ENCODE data around the gene KRTAP5-7.

Gene KRTAP5-7

GRCh38 chr11:71495286-71496230 lies 31.5 kb upstream of the KRTAP5-7 start:
- DNase-seq (ENCODE audit: low spot score), result no peak

- no peak for DNase-seq (ENCODE audit: low spot score)
Measured at GRCh38 chr11:71496421-71496820, 30.6 kb upstream of the KRTAP5-7 start.

GRCh38 chr11:71498091-71498490 lies 29.0 kb upstream of the KRTAP5-7 start:
- no peak for DNase-seq (ENCODE audit: low spot score)

- DNase-seq (ENCODE audit: low spot score), result no peak
Measured at GRCh38 chr11:71499125-71499524, 27.9 kb upstream of the KRTAP5-7 start.

GRCh38 chr11:71499546-71499945 lies 27.5 kb upstream of the KRTAP5-7 start:
- DNase-seq (ENCODE audit: low spot score), result no peak

- no peak for DNase-seq (ENCODE audit: low spot score)
Measured at GRCh38 chr11:71500601-71501021, 26.5 kb upstream of the KRTAP5-7 start.

- DNase-seq (ENCODE audit: low spot score), result no peak
Measured at GRCh38 chr11:71501071-71501985, 25.7 kb upstream of the KRTAP5-7 start.

GRCh38 chr11:71502026-71502425 lies 25.0 kb upstream of the KRTAP5-7 start:
- no peak for DNase-seq (ENCODE audit: low spot score)

- no peak for DNase-seq (ENCODE audit: low spot score)
Measured at GRCh38 chr11:71502871-71503435, 24.1 kb upstream of the KRTAP5-7 start.

- no peak for DNase-seq (ENCODE audit: low spot score)
Measured at GRCh38 chr11:71504531-71504930, 22.5 kb upstream of the KRTAP5-7 start.

- DNase-seq (ENCODE audit: low spot score), result no peak
Measured at GRCh38 chr11:71505001-71505400, 22.1 kb upstream of the KRTAP5-7 start.

- no peak for DNase-seq (ENCODE audit: low spot score)
Measured at GRCh38 chr11:71505781-71506180, 21.3 kb upstream of the KRTAP5-7 start.

GRCh38 chr11:71507102-71507501 lies 20.0 kb upstream of the KRTAP5-7 start:
- no peak for DNase-seq (ENCODE audit: low spot score)

GRCh38 chr11:71518506-71519471 lies 8.3 kb upstream of the KRTAP5-7 start:
- no peak for DNase-seq (ENCODE audit: low spot score)

- no peak for DNase-seq (ENCODE audit: low spot score)
Measured at GRCh38 chr11:71519546-71519945, 7.5 kb upstream of the KRTAP5-7 start.

- no peak for DNase-seq (ENCODE audit: low spot score)
Measured at GRCh38 chr11:71525188-71525937, 1.7 kb upstream of the KRTAP5-7 start.

- DNase-seq (ENCODE audit: low spot score), result no peak
Measured at GRCh38 chr11:71525938-71526495, 1.1 kb upstream of the KRTAP5-7 start.

GRCh38 chr11:71527576-71528210 lies 626 bp downstream of the KRTAP5-7 start:
- no peak for DNase-seq (ENCODE audit: low spot score)

- no peak for DNase-seq (ENCODE audit: low spot score)
Measured at GRCh38 chr11:71530602-71531001, 3.5 kb downstream of the KRTAP5-7 start.
